Motor neuron (in vitro differentiated cells): ENCODE data around the gene ARHGAP10. TPM values are rescaled to one million over a fixed set of nuclear protein-coding genes. Genes with fewer than 3 reads are reported as not detected.
A peak's percentile ranks its signal among the peaks of the same experiment; 100 is the strongest.

Experiments
- ATAC-seq, 8 experiments: fragments of 200-7000 bp; cut with Tn5 transposase; replicated peaks in 6 of 8; 2 replicates each; pipeline ENCODE4 v1.8.0; 2021; ENCODE audit warnings: mild to moderate bottlenecking in 8 of 8, moderate library complexity in 8 of 8
- H3K27ac ChIP-seq, 2 donors: fragments of 250-450 bp; sonication (Bioruptor Pico); 2 replicates each; pipeline ENCODE4 v1.9.0; 2021; ENCODE audit warnings: antibody characterized with exemption in 2 of 2, mild to moderate bottlenecking in 2 of 2, moderate library complexity in 1 of 2
- H3K4me1 ChIP-seq, 2 donors: fragments of 250-450 bp; sonication (Bioruptor Pico); replicated peaks in 1 of 2; 2 replicates each; pipeline ENCODE4 v1.6.1; 2021; ENCODE audit warnings: antibody characterized with exemption in 2 of 2, mild to moderate bottlenecking in 2 of 2, moderate library complexity in 1 of 2
- H3K4me3 ChIP-seq, 5 donors: fragments of 250-450 bp; sonication (Bioruptor Pico); 2 replicates each; pipeline ENCODE4 v1.9.0; 2021; ENCODE audit warnings: antibody characterized with exemption in 5 of 5, mild to moderate bottlenecking in 5 of 5, moderate library complexity in 4 of 5
- WGBS, 10 experiments: fragments of 450-650 bp; shearing (Covaris generic); methylation state at CpG; one replicate each; pipeline ENCODE4 v1.0.0; 2022; 5-methylcytosine and 5-hydroxymethylcytosine counted together
- in situ Hi-C, 9 experiments: fragments of 400-800 bp; cut with MboI; loops; one replicate each; pipeline ENCODE4 v1.15.0; 2021; ENCODE audit warnings: low sequenced_read_pairs in 9 of 9, low pct_unique_long_range_greater_than_20kb in 2 of 9; ENCODE audit not compliant: unreplicated experiment in 9 of 9
- total RNA-seq, 8 experiments: library from RNA; unstranded; fragments of 300-600 nt; gene quantifications; 2 replicates each; pipeline versions ENCODE4 v1.2.3 to v1.2.4, GENCODE V29; 2022

The ARHGAP10 gene
- total RNA-seq, 8 experiments from 2014 or later: 1.6 to 16.1 (median 8.2) TPM

DNA sequence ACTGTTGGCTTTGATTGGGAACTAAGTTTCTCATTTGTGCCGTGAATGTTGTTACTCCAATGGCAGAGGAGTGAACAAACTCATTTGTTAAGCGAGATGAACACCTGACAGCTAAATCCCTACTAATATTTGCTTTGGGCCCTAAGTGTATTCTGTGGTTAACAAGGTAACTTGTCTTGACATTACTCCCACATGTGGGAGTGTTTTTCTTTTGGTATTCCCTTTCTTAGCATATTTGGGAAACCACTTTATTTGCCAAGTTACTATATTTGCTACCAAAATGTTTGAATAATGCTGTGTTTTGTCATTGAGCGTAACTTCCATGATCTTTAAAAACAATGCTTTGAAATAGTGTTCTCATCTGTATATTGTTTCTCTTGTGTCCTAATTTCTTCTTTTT is 82.5 kb downstream of the ARHGAP10 start:
- 33 to 100% (median 94%) methylated on average over 1 to 3 of the region's 3 CpGs for WGBS, 10 experiments
- Histone ChIP-seq H3K27ac (no peak overlapping the region), H3K4me3 (no peak overlapping the region), H3K4me1 (no peaks in the 10 kb centered on the region)
- in situ Hi-C loops: no loop called here
- peak in 1 of 8 experiments; percentile 54 for ATAC-seq

- WGBS, 10 experiments: 89 to 100% (median 100%) methylated on average over 1 to 4 of the region's 5 CpGs; no CpG with 5 or more reads in 3 of the 10 experiments
- ATAC-seq: no peak
Observed at GRCh38 chr4:147815741-147816140, 83.9 kb downstream of the ARHGAP10 start.

GRCh38 chr4:147816382-147817254 is 84.7 kb downstream of the ARHGAP10 start:
- no peak for ATAC-seq
- Histone ChIP-seq H3K4me3 (no peak overlapping the region), H3K4me1 (no peaks in the 10 kb centered on the region), H3K27ac (no peak overlapping the region)
- 37 to 100% (median 91%) methylated on average over 2 to 4 of the region's 4 CpGs for WGBS, 10 experiments
- in situ Hi-C loops: no loop called here

More at GRCh38 chr4:147815741-147816140, 83.9 kb downstream of the ARHGAP10 start:
- in situ Hi-C loops: no loop called here
- H3K4me3 ChIP-seq: no peak overlapping the region
- no peak overlapping the region for H3K27ac ChIP-seq
- H3K4me1 ChIP-seq: no peaks in the 10 kb centered on the region

GRCh38 chr4:147820975-147821374 is 89.1 kb downstream of the ARHGAP10 start:
- WGBS, 10 experiments: 71 to 100% (median 95%) methylated on average over 1 to 6 of the region's 6 CpGs; no CpG with 5 or more reads in 4 of the 10 experiments
- H3K4me1 ChIP-seq: no peaks in the 10 kb centered on the region
- H3K27ac ChIP-seq: no peak overlapping the region
- H3K4me3 ChIP-seq: no peak overlapping the region
- in situ Hi-C loops: no loop called here
- ATAC-seq: no peak

GRCh38 chr4:147821555-147821954 is 89.7 kb downstream of the ARHGAP10 start:
- Histone ChIP-seq H3K4me3 (no peak overlapping the region), H3K27ac (no peak overlapping the region), H3K4me1 (no peaks in the 10 kb centered on the region)
- peak in 5 of 8 experiments; percentile 27 to 71 (median 44) for ATAC-seq
- WGBS, 10 experiments: 50 to 100% (median 80%) methylated on average over 1 to 2 of the region's 2 CpGs; no CpG with 5 or more reads in 2 of the 10 experiments
- in situ Hi-C loops: no loop called here

GRCh38 chr4:147822128-147822527 is 90.2 kb downstream of the ARHGAP10 start:
- Histone ChIP-seq H3K4me3 (no peak overlapping the region), H3K4me1 (no peaks in the 10 kb centered on the region), H3K27ac (no peak overlapping the region)
- no peak for ATAC-seq
- in situ Hi-C loops: no loop called here

DNA sequence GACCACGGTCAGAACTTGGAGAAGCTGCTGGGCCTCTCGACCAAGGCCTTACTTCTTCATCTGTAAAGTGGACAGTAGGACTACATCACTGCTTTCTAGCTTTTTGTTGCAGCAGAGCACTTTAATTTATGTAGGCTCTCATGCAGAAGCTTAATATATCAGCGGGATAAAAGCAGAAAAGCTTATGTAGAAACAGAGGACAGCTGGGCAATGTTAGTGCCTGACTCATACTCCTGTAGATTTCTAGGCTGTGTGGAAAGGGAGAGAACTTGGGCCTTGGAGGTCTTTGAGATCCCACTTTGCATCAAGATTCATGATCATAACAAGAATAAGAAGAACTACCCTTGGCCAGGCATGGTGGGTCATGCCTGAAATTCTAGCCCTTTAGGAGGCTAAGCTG is 91.2 kb downstream of the ARHGAP10 start:
- in situ Hi-C loops: no loop called here
- Histone ChIP-seq H3K27ac (no peak overlapping the region), H3K4me1 (no peaks in the 10 kb centered on the region), H3K4me3 (no peak overlapping the region)
- no peak for ATAC-seq
- WGBS, 10 experiments: 70 to 100% (median 93%) methylated on average over 1 to 3 of the region's 3 CpGs; no CpG with 5 or more reads in 3 of the 10 experiments

- WGBS, 10 experiments: 86 to 100% (median 93%) methylated on average over 1 to 5 of the region's 5 CpGs; no CpG with 5 or more reads in 1 of the 10 experiments
- Histone ChIP-seq H3K4me3 (no peak overlapping the region), H3K4me1 (no peaks in the 10 kb centered on the region), H3K27ac (no peak overlapping the region)
- in situ Hi-C loops: no loop called here
- no peak for ATAC-seq
Observed at GRCh38 chr4:147824316-147824715, 92.4 kb downstream of the ARHGAP10 start.

- Histone ChIP-seq H3K27ac (no peak overlapping the region), H3K4me1 (no peaks in the 10 kb centered on the region), H3K4me3 (no peak overlapping the region)
- WGBS, 10 experiments: 80 to 100% (median 90%) methylated on average over 1 to 3 of the region's 4 CpGs; no CpG with 5 or more reads in 7 of the 10 experiments
- in situ Hi-C loops: no loop called here
- no peak for ATAC-seq
Observed at GRCh38 chr4:147824884-147825283, 93.0 kb downstream of the ARHGAP10 start.

- peak in 7 of 8 experiments; percentile 34 to 87 (median 77) for ATAC-seq
- Histone ChIP-seq H3K4me3 (no peak overlapping the region), H3K4me1 (no peaks in the 10 kb centered on the region), H3K27ac (no peak overlapping the region)
- 57 to 100% (median 80%) methylated on average over 1 to 8 of the region's 8 CpGs; no CpG with 5 or more reads in 1 of the 10 experiments for WGBS, 10 experiments
- in situ Hi-C loops: no loop called here
Observed at GRCh38 chr4:147825451-147826287, 93.8 kb downstream of the ARHGAP10 start.

- Histone ChIP-seq H3K4me3 (no peak overlapping the region), H3K4me1 (no peaks in the 10 kb centered on the region), H3K27ac (no peak overlapping the region)
- 18 to 100% (median 87%) methylated on average over 2 to 5 of the region's 5 CpGs for WGBS, 10 experiments
- ATAC-seq: peak in 1 of 8 experiments; percentile 41
- in situ Hi-C loops: no loop called here
Observed at GRCh38 chr4:147826288-147826646, 94.4 kb downstream of the ARHGAP10 start.

DNA sequence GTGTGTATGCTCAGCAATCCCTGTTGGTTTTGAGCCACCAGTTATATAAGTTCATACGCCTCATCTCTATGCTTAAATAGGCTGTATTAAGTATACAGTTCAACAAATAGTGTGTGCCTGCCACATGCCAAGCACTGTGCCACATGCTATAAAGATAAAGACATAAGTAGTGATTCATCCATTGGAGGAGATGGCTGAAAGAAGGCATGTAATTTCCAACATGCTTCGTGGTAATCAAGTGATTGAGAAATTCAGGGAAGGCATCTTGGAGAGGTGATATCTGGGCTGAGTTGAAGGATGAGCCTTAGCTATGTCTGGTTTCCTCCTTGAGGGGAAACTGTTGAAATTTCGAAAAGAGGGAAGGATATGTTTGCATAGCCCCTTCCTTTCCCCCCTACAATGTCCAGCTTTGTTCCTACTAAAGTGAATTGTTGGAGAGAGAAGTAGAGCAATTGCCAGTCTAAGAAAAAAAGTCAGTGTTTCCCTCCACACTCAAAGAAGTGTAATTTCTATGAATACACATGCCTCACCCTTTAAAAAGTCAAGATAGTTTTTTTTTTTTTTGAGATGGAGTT is 96.5 kb downstream of the ARHGAP10 start:
- H3K4me3 ChIP-seq: no peak overlapping the region
- WGBS, 10 experiments: 56 to 100% (median 100%) methylated on average over 1 to 3 of the region's 3 CpGs; no CpG with 5 or more reads in 1 of the 10 experiments
- ATAC-seq: no peak

More for the DNA sequence above, 96.5 kb downstream of the ARHGAP10 start:
- H3K4me1 ChIP-seq: no peaks in the 10 kb centered on the region
- H3K27ac ChIP-seq: no peak overlapping the region
- in situ Hi-C loops: no loop called here
